HPDE6-E6E7 (cell line): ENCODE data around the gene RNF19B.
A peak's percentile ranks its signal among the peaks of the same experiment; 100 is the strongest.

ENCODE experiments used
- DNase-seq: peaks from one replicate; pipeline ENCODE4 v3.0.0; 2011; ENCODE audit warnings: missing footprints; ENCODE audit errors: extremely low spot score

The RNF19B gene

GRCh38 chr1:32901823-32902534 is 62.6 kb downstream of the RNF19B start:
- DNase-seq = no peak

GRCh38 chr1:32900956-32901822 is 63.4 kb downstream of the RNF19B start, which contains the start of gene TMEM54:
Gene TMEM54, minus strand, starts transcription at chr1:32901389. Its CDS starts 151 bp downstream, at chr1:32901238.
- peak; percentile 69 for DNase-seq

GRCh38 chr1:32900371-32900955 is 64.1 kb downstream of the RNF19B start:
- DNase-seq = no peak

- DNase-seq = no peak
Observed at GRCh38 chr1:32899586-32900296, 64.9 kb downstream of the RNF19B start.

GRCh38 chr1:32898958-32899357 is 65.7 kb downstream of the RNF19B start:
- DNase-seq = no peak

- DNase-seq = no peak
Observed at GRCh38 chr1:32898056-32898455, 66.6 kb downstream of the RNF19B start.

- no peak for DNase-seq
Observed at GRCh38 chr1:32897082-32898049, 67.2 kb downstream of the RNF19B start.

GRCh38 chr1:32896451-32896850 is 68.2 kb downstream of the RNF19B start:
- DNase-seq = no peak

GRCh38 chr1:32895325-32896215 is 69.0 kb downstream of the RNF19B start:
- DNase-seq = no peak

- DNase-seq = no peak
Observed at GRCh38 chr1:32894681-32895080, 69.9 kb downstream of the RNF19B start.

- no peak for DNase-seq
Observed at GRCh38 chr1:32894019-32894600, 70.5 kb downstream of the RNF19B start.

- no peak for DNase-seq
Observed at GRCh38 chr1:32893198-32894018, 71.2 kb downstream of the RNF19B start.

- DNase-seq = no peak
Observed at GRCh38 chr1:32892368-32893197, 72.0 kb downstream of the RNF19B start.

GRCh38 chr1:32891630-32892029 is 73.0 kb downstream of the RNF19B start:
- DNase-seq = no peak

- DNase-seq = no peak
Observed at GRCh38 chr1:32891241-32891570, 73.4 kb downstream of the RNF19B start.

GRCh38 chr1:32890516-32891240 is 73.9 kb downstream of the RNF19B start:
- DNase-seq = no peak

GRCh38 chr1:32889731-32890278 is 74.8 kb downstream of the RNF19B start:
- no peak for DNase-seq
